Amygdala (tissue), 56 donors: Measurements from ENCODE around the gene SLC17A4.
"Not testable (repeated sequence)": the region's sequence is repeated elsewhere in the genome, so short reads cannot be mapped to it uniquely, and the experiment has no call there.

ENCODE experiments used
- DNase-seq, 56 donors: peaks; one replicate each; lab custom pipeline; 2025; lab: John Stamatoyannopoulos, UW

Gene SLC17A4

GRCh38 chr6:25748601-25749517 is 5.7 kb upstream of the SLC17A4 start:
- not testable (repeated sequence) for DNase-seq

GRCh38 chr6:25749837-25750236 is 4.7 kb upstream of the SLC17A4 start:
- no peak for DNase-seq

GRCh38 chr6:25750906-25751305 is 3.6 kb upstream of the SLC17A4 start:
- DNase-seq: no peak

GRCh38 chr6:25753079-25753478 is 1.5 kb upstream of the SLC17A4 start:
- DNase-seq: no peak

GRCh38 chr6:25755483-25755882 is 941 bp downstream of the SLC17A4 start:
- no peak for DNase-seq

GRCh38 chr6:25756382-25757363 is 2.1 kb downstream of the SLC17A4 start:
- no peak for DNase-seq

GRCh38 chr6:25757936-25758642 is 3.5 kb downstream of the SLC17A4 start:
- no peak for DNase-seq

GRCh38 chr6:25764611-25765010 is 10.1 kb downstream of the SLC17A4 start:
- no peak for DNase-seq

GRCh38 chr6:25768566-25768965 is 14.0 kb downstream of the SLC17A4 start:
- DNase-seq: no peak

GRCh38 chr6:25769983-25770382 is 15.4 kb downstream of the SLC17A4 start:
- DNase-seq: no peak

GRCh38 chr6:25774120-25774715 is 19.7 kb downstream of the SLC17A4 start:
- DNase-seq: no peak

GRCh38 chr6:25777031-25777430 is 22.5 kb downstream of the SLC17A4 start:
- no peak for DNase-seq

GRCh38 chr6:25777856-25778649 is 23.5 kb downstream of the SLC17A4 start:
- no peak for DNase-seq

- DNase-seq: no peak
Observed at GRCh38 chr6:25781134-25781533, 26.6 kb downstream of the SLC17A4 start.

GRCh38 chr6:25787428-25787827 is 32.9 kb downstream of the SLC17A4 start:
- DNase-seq: no peak

- DNase-seq: peak in 4 of 56 donors; percentile 0 to 4 (median 2)
Observed at GRCh38 chr6:25788305-25788922, 33.9 kb downstream of the SLC17A4 start.

GRCh38 chr6:25789475-25789874 is 34.9 kb downstream of the SLC17A4 start:
- no peak for DNase-seq

- no peak for DNase-seq
Observed at GRCh38 chr6:25792016-25792415, 37.5 kb downstream of the SLC17A4 start.

- DNase-seq: no peak
Observed at GRCh38 chr6:25793970-25794369, 39.4 kb downstream of the SLC17A4 start.
